ENCODE results near the gene RNF141. TPM values are rescaled to one million over a fixed set of nuclear protein-coding genes. Genes with fewer than 3 reads are reported as not detected.

Gene RNF141
- polyA plus RNA-seq (ENCODE audit: insufficient read length in 3 of 3): 10 to 100 TPM; 38.6 to 45.2 (median 40.1) TPM
- long read RNA-seq, donor 1, full-length matches to known transcripts: 28 of 28 reads
- long read RNA-seq, donor 1, partial matches to known transcripts: 0 of 28 reads
- long read RNA-seq, donor 1, other reads (novel, unspliced or antisense): 0 of 28 reads
- long read RNA-seq, donor 2, full-length matches to known transcripts: 25 of 25 reads
- long read RNA-seq, donor 2, partial matches to known transcripts: 0 of 25 reads
- long read RNA-seq, donor 2, other reads (novel, unspliced or antisense): 0 of 25 reads
- long read RNA-seq, donor 3, full-length matches to known transcripts: 49 of 49 reads
- long read RNA-seq, donor 3, partial matches to known transcripts: 0 of 49 reads
- long read RNA-seq, donor 3, other reads (novel, unspliced or antisense): 0 of 49 reads
- long read RNA-seq, donor 4, full-length matches to known transcripts: 19 of 19 reads
- long read RNA-seq, donor 4, partial matches to known transcripts: 0 of 19 reads
- long read RNA-seq, donor 4, other reads (novel, unspliced or antisense): 0 of 19 reads
- long read RNA-seq, donor 5: 0 reads
- long read RNA-seq, donor 6, full-length matches to known transcripts: 54 of 59 reads
- long read RNA-seq, donor 6, partial matches to known transcripts: 5 of 59 reads
- long read RNA-seq, donor 6, other reads (novel, unspliced or antisense): 0 of 59 reads
- long read RNA-seq, donor 7, full-length matches to known transcripts: 28 of 28 reads
- long read RNA-seq, donor 7, partial matches to known transcripts: 0 of 28 reads
- long read RNA-seq, donor 7, other reads (novel, unspliced or antisense): 0 of 28 reads
- long read RNA-seq, donor 8, full-length matches to known transcripts: 59 of 59 reads
- long read RNA-seq, donor 8, partial matches to known transcripts: 0 of 59 reads
- long read RNA-seq, donor 8, other reads (novel, unspliced or antisense): 0 of 59 reads
- long read RNA-seq, donor 9, full-length matches to known transcripts: 29 of 29 reads
- long read RNA-seq, donor 9, partial matches to known transcripts: 0 of 29 reads
- long read RNA-seq, donor 9, other reads (novel, unspliced or antisense): 0 of 29 reads
- long read RNA-seq, donor 10, full-length matches to known transcripts: 34 of 34 reads
- long read RNA-seq, donor 10, partial matches to known transcripts: 0 of 34 reads
- long read RNA-seq, donor 10, other reads (novel, unspliced or antisense): 0 of 34 reads
- long read RNA-seq, donor 11, full-length matches to known transcripts: 22 of 22 reads
- long read RNA-seq, donor 11, partial matches to known transcripts: 0 of 22 reads
- long read RNA-seq, donor 11, other reads (novel, unspliced or antisense): 0 of 22 reads
- long read RNA-seq, donor 12, full-length matches to known transcripts: 19 of 19 reads
- long read RNA-seq, donor 12, partial matches to known transcripts: 0 of 19 reads
- long read RNA-seq, donor 12, other reads (novel, unspliced or antisense): 0 of 19 reads
- long read RNA-seq, donor 13: 0 reads
- long read RNA-seq, donor 14, full-length matches to known transcripts: 29 of 29 reads
- long read RNA-seq, donor 14, partial matches to known transcripts: 0 of 29 reads
- long read RNA-seq, donor 14, other reads (novel, unspliced or antisense): 0 of 29 reads
- long read RNA-seq, donor 15, full-length matches to known transcripts: 15 of 15 reads
- long read RNA-seq, donor 15, partial matches to known transcripts: 0 of 15 reads
- long read RNA-seq, donor 15, other reads (novel, unspliced or antisense): 0 of 15 reads
- long read RNA-seq, donor 16, full-length matches to known transcripts: 64 of 64 reads
- long read RNA-seq, donor 16, partial matches to known transcripts: 0 of 64 reads
- long read RNA-seq, donor 16, other reads (novel, unspliced or antisense): 0 of 64 reads

- peak; percentile 80 to 94 (median 92) for DNase-seq (ENCODE audit: extremely low read depth in 1 of 11, low read depth in 9 of 11, low spot score in 4 of 11)
Measured at GRCh38 chr11:10540915-10541560, at the start of gene RNF141. TSS of gene RNF141 (minus strand) at chr11:10541187. CDS start at chr11:10534158, 7,029 bp downstream.

- DNase-seq (ENCODE audit: extremely low read depth in 1 of 11, low read depth in 9 of 11, low spot score in 4 of 11): peak in 2 of 11 donors; percentile 27 to 31
Measured at GRCh38 chr11:10590218-10590915, 49.4 kb upstream of the RNF141 start.

- DNase-seq (ENCODE audit: extremely low read depth in 1 of 11, low read depth in 9 of 11, low spot score in 4 of 11): no peak
Measured at GRCh38 chr11:10588904-10589303, 47.9 kb upstream of the RNF141 start.

- DNase-seq (ENCODE audit: extremely low read depth in 1 of 11, low read depth in 9 of 11, low spot score in 4 of 11): no peak
Measured at GRCh38 chr11:10587995-10588394, 47.0 kb upstream of the RNF141 start.

GRCh38 chr11:10587388-10587787 lies 46.4 kb upstream of the RNF141 start:
- no peak for DNase-seq (ENCODE audit: extremely low read depth in 1 of 11, low read depth in 9 of 11, low spot score in 4 of 11)

GRCh38 chr11:10584071-10584501 lies 43.1 kb upstream of the RNF141 start:
- peak in 8 of 11 donors; percentile 39 to 72 (median 58) for DNase-seq (ENCODE audit: extremely low read depth in 1 of 11, low read depth in 9 of 11, low spot score in 4 of 11)

GRCh38 chr11:10581481-10582019 lies 40.6 kb upstream of the RNF141 start:
- no peak for DNase-seq (ENCODE audit: extremely low read depth in 1 of 11, low read depth in 9 of 11, low spot score in 4 of 11)

GRCh38 chr11:10580623-10581022 lies 39.6 kb upstream of the RNF141 start:
- DNase-seq (ENCODE audit: extremely low read depth in 1 of 11, low read depth in 9 of 11, low spot score in 4 of 11): no peak

- no peak for DNase-seq (ENCODE audit: extremely low read depth in 1 of 11, low read depth in 9 of 11, low spot score in 4 of 11)
Measured at GRCh38 chr11:10579700-10580099, 38.7 kb upstream of the RNF141 start.

- no peak for DNase-seq (ENCODE audit: extremely low read depth in 1 of 11, low read depth in 9 of 11, low spot score in 4 of 11)
Measured at GRCh38 chr11:10576035-10576398, 35.0 kb upstream of the RNF141 start.

- DNase-seq (ENCODE audit: extremely low read depth in 1 of 11, low read depth in 9 of 11, low spot score in 4 of 11): no peak
Measured at GRCh38 chr11:10575346-10576034, 34.5 kb upstream of the RNF141 start.

GRCh38 chr11:10573556-10573955 lies 32.6 kb upstream of the RNF141 start:
- DNase-seq (ENCODE audit: extremely low read depth in 1 of 11, low read depth in 9 of 11, low spot score in 4 of 11): no peak

GRCh38 chr11:10573028-10573427 lies 32.0 kb upstream of the RNF141 start:
- DNase-seq (ENCODE audit: extremely low read depth in 1 of 11, low read depth in 9 of 11, low spot score in 4 of 11): no peak

- DNase-seq (ENCODE audit: extremely low read depth in 1 of 11, low read depth in 9 of 11, low spot score in 4 of 11): no peak
Measured at GRCh38 chr11:10572533-10572932, 31.5 kb upstream of the RNF141 start.

GRCh38 chr11:10568486-10568941 lies 27.5 kb upstream of the RNF141 start, which contains the start of gene LYVE1:
TSS of gene LYVE1 (minus strand) at chr11:10568665. CDS start at chr11:10568532, 133 bp downstream.
- DNase-seq (ENCODE audit: extremely low read depth in 1 of 11, low read depth in 9 of 11, low spot score in 4 of 11): peak in 3 of 11 donors; percentile 12 to 38 (median 16)

- no peak for DNase-seq (ENCODE audit: extremely low read depth in 1 of 11, low read depth in 9 of 11, low spot score in 4 of 11)
Measured at GRCh38 chr11:10567446-10567845, 26.5 kb upstream of the RNF141 start.
